Measurements from ENCODE around the gene ENO2.

- no peak for TF ChIP-seq POLR2A (IDR thresholded peaks at IDR 0.05)
- TF ChIP-seq, protein P1, sequence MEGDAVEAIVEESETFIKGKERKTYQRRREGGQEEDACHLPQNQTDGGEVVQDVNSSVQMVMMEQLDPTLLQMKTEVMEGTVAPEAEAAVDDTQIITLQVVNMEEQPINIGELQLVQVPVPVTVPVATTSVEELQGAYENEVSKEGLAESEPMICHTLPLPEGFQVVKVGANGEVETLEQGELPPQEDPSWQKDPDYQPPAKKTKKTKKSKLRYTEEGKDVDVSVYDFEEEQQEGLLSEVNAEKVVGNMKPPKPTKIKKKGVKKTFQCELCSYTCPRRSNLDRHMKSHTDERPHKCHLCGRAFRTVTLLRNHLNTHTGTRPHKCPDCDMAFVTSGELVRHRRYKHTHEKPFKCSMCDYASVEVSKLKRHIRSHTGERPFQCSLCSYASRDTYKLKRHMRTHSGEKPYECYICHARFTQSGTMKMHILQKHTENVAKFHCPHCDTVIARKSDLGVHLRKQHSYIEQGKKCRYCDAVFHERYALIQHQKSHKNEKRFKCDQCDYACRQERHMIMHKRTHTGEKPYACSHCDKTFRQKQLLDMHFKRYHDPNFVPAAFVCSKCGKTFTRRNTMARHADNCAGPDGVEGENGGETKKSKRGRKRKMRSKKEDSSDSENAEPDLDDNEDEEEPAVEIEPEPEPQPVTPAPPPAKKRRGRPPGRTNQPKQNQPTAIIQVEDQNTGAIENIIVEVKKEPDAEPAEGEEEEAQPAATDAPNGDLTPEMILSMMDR (IDR thresholded peaks at IDR 0.05): no peak
- TF ChIP-seq POLR2AphosphoS5 (IDR thresholded peaks at IDR 0.05): no peak
- no peak for TF ChIP-seq EP300 (IDR thresholded peaks at IDR 0.05)
These were observed 42.8 kb downstream of the ENO2 start for GRCh38 chr12:6957151-6957701.

Measured in upper lobe of left lung (tissue), 4 donors.